GM23248 (cell line): Measurements from ENCODE around the gene ASB2. TPM values are rescaled to one million over a fixed set of nuclear protein-coding genes. Genes with fewer than 3 reads are reported as not detected.

Experiments used
- DNase-seq: peaks from one replicate; pipeline ENCODE4 v3.0.0-alpha.2; 2015
- H2AFZ ChIP-seq: fragments of 200-600 bp; sonication (generic); 2 replicates; pipeline ENCODE4 v1.6.1; 2016; ENCODE audit warnings: antibody characterized with exemption
- H3F3A ChIP-seq: fragments of 200-600 bp; sonication (generic); 2 replicates; pipeline ENCODE4 v1.6.1; 2016; ENCODE audit warnings: mild to moderate bottlenecking, antibody characterized with exemption, mixed run types; ENCODE audit not compliant: insufficient read depth
- H3K27ac ChIP-seq: fragments of 200-600 bp; sonication (generic); 2 replicates; pipeline ENCODE4 v1.5.1; 2016; ENCODE audit warnings: mild to moderate bottlenecking
- H3K27me3 ChIP-seq: fragments of 200-600 bp; sonication (generic); replicated peaks from 2 replicates; pipeline ENCODE4 v1.6.1; 2016; ENCODE audit warnings: mild to moderate bottlenecking; ENCODE audit not compliant: insufficient read depth
- H3K36me3 ChIP-seq: fragments of 200-600 bp; sonication (generic); 2 replicates; pipeline ENCODE4 v1.6.1; 2016; ENCODE audit warnings: low read depth, mild to moderate bottlenecking
- H3K4me1 ChIP-seq: fragments of 200-600 bp; sonication (generic); 2 replicates; pipeline ENCODE4 v1.6.1; 2016; ENCODE audit warnings: mild to moderate bottlenecking; ENCODE audit not compliant: insufficient read depth
- H3K4me2 ChIP-seq: fragments of 200-600 bp; sonication (generic); one replicate; pipeline ENCODE4 v1.6.1; 2016; ENCODE audit warnings: mild to moderate bottlenecking; ENCODE audit not compliant: unreplicated experiment
- H3K4me3 ChIP-seq: fragments of 200-600 bp; sonication (generic); 2 replicates; pipeline ENCODE4 v1.5.1; 2016; ENCODE audit warnings: mild to moderate bottlenecking
- H3K79me2 ChIP-seq: fragments of 200-600 bp; sonication (generic); 2 replicates; pipeline ENCODE4 v1.6.1; 2016; ENCODE audit warnings: mild to moderate bottlenecking; ENCODE audit not compliant: insufficient read depth
- H3K9ac ChIP-seq: fragments of 200-600 bp; sonication (generic); 2 replicates; pipeline ENCODE4 v1.6.1; 2016; ENCODE audit warnings: mild to moderate bottlenecking
- H3K9me2 ChIP-seq: fragments of 200-600 bp; sonication (generic); 2 replicates; pipeline ENCODE4 v1.6.1; 2016; ENCODE audit warnings: mixed run types, mild to moderate bottlenecking, moderate library complexity; ENCODE audit not compliant: insufficient read depth
- H3K9me3 ChIP-seq: fragments of 200-600 bp; sonication (generic); one replicate; pipeline ENCODE4 v1.6.1; 2017; ENCODE audit warnings: low read depth
- H4K20me1 ChIP-seq: fragments of 200-600 bp; sonication (generic); 2 replicates; pipeline ENCODE4 v1.6.0; 2016; ENCODE audit not compliant: insufficient read depth
- EZH2 ChIP-seq: fragments of 200-600 bp; sonication (generic); IDR thresholded peaks from 2 replicates; pipeline ENCODE4 v1.6.1; 2018; ENCODE audit warnings: antibody characterized with exemption, mild to moderate bottlenecking; ENCODE audit not compliant: insufficient read depth, poor library complexity, severe bottlenecking
- EZH2phosphoT487 ChIP-seq: fragments of 200-600 bp; sonication (generic); IDR thresholded peaks from 2 replicates; pipeline ENCODE4 v1.6.1; 2018; ENCODE audit warnings: antibody characterized with exemption, moderate library complexity, mild to moderate bottlenecking, low read depth; ENCODE audit not compliant: insufficient read depth
- WGBS, 2 experiments: methylation state at CpG; one replicate each; pipeline ENCODE4 v1.1.6; 2015 to 2017; ENCODE audit warnings: low lambda C conversion rate in 2 of 2, low coverage in 1 of 2; ENCODE audit errors: missing lambda C conversion rate in 2 of 2; 5-methylcytosine and 5-hydroxymethylcytosine counted together
- in situ Hi-C: fragments of 300-500 bp; cut with MboI; formaldehyde crosslinking; loops from 2 replicates; pipeline ENCODE4 v1.15.0; 2020
- polyA plus RNA-seq: library from polyadenylated mRNA; unstranded; fragments of >200 nt; fragmentation: Nextera tagmentation; extraction: Ambion mirVana; gene quantifications from 2 replicates; pipeline ENCODE4 v1.2.1, GENCODE V29; 2016
- total RNA-seq: library from RNA; depleted of rRNA; stranded (reverse); fragments of >200 nt; shearing (Covaris generic); gene quantifications from 2 replicates; pipeline ENCODE4 v1.2.3, GENCODE V29; 2014

ASB2 gene
- total and polyA plus RNA-seq, 2 experiments from 2014 or later = 0.06 TPM; not detected in 1

DNA sequence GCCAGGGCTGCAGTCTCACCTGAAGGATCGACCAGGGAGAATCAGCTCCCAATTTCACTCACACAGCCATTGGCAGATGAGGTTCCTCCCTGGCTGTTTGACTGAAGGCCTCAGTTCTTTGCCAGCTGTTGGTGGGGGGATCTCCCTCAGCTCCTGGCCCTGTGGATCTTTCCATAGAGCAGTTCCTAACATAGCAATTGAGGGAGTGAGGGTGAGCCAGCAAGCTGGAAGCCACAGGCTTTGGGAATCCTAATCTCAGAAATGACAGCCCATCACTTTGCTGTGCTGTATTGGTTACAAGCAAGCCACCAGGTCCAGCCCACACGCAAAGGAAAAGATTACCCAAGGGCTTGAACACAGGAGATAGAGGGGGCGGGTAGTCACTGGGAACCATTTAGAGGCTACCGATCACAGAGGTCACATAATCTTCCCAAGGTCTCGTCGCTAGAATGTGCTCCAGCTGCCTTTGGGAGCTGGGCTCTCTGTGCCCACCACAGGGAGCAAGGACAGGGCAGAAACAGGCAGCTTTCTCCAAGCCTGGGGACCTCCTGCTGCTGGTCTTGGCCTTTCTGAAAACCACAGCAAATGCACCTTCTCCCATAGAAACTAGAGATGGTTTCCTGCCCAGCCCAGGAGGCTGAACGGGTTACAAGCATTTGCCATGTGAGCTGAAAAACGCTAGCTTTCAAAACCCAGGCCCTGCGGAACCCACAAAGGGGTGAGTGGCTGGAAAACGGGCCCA lies 45.2 kb upstream of the ASB2 start:
- in situ Hi-C loops = no loop called here
- DNase-seq = no peak
- Histone ChIP-seq H3K9me2 (no peaks in the 10 kb centered on the region), H3K36me3 (no peaks in the 10 kb centered on the region), H3K4me2 (no peak overlapping the region), H3K4me3 (no peak overlapping the region), H3K4me1 (no peaks in the 10 kb centered on the region), H3F3A (no peaks in the 10 kb centered on the region), H3K27ac (no peak overlapping the region), H3K27me3 (peaks cover 9% of the 10 kb centered on the region; the same call in 1 of the 2 replicates), H3K79me2 (no peaks in the 10 kb centered on the region), H4K20me1 (no peaks in the 10 kb centered on the region), H3K9me3 (no peaks in the 10 kb centered on the region), H2AFZ (no peak overlapping the region), H3K9ac (no peak overlapping the region)
- TF ChIP-seq EZH2 (no peak), EZH2phosphoT487 (no peak)
- 73 to 81% methylated on average over 10 of the region's 10 CpGs for WGBS, 2 experiments

DNA sequence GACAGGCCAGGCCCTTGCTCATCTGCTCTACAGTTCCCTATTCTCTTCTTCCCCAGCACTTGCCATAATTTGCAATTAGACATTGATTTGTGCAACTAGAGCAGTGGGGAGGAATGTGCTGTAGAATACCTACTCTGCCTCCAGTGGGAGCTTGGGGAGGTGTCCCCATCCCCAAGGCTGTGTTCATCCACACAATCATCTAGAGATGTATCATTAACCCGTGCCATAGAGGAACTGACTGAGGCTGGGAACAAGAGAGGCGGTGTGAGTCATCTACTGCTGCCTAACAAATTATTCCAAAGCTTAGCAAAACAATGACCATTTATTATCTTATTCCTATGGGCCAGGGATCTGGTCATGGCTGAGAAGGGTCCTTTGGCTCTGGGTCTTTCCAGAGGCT lies 44.6 kb upstream of the ASB2 start:
- H3K27ac ChIP-seq = no peak overlapping the region
- peak; percentile 62 for DNase-seq
- in situ Hi-C loops = no loop called here

DNA sequence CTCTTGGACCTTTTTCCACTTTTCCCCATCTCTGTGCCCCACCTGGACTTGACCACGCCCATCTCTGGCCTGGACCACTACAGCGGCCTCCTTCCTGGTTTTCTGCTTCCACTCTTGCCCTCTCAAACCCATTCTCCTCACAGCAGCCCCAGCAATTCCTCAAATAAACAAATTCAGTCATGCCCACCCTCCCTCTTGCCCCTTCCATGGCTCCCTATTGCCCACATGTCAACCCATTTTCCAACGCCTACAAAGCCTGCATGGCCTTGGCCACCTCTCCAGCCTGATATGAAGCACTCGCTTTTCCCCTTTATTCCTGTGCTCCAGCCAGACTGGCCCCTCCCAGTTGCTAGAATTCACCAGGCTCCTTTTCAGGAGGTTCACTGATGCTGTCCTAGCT lies 43.9 kb upstream of the ASB2 start:
- Histone ChIP-seq H3K9me2 (no peaks in the 10 kb centered on the region), H3K9me3 (no peaks in the 10 kb centered on the region), H3K9ac (no peak overlapping the region), H4K20me1 (no peaks in the 10 kb centered on the region), H3K79me2 (no peaks in the 10 kb centered on the region), H2AFZ (no peak overlapping the region), H3K4me2 (no peak overlapping the region), H3F3A (no peaks in the 10 kb centered on the region), H3K36me3 (no peaks in the 10 kb centered on the region), H3K27me3 (peaks cover 22% of the 10 kb centered on the region; the same call in 1 of the 2 replicates), H3K4me3 (no peak overlapping the region), H3K4me1 (no peaks in the 10 kb centered on the region), H3K27ac (no peak overlapping the region)
- no peak for TF ChIP-seq EZH2
- 57 to 64% methylated on average over 4 of the region's 4 CpGs for WGBS, 2 experiments
- no peak for DNase-seq
- in situ Hi-C loops = no loop called here

More for the DNA sequence above, 44.6 kb upstream of the ASB2 start:
- no peak overlapping the region for H3K4me2 ChIP-seq
- H3K36me3 ChIP-seq = no peaks in the 10 kb centered on the region
- TF ChIP-seq EZH2 = no peak
- TF ChIP-seq EZH2phosphoT487 = no peak
- H3K4me3 ChIP-seq = no peak overlapping the region
- H3F3A ChIP-seq = no peaks in the 10 kb centered on the region
- no peaks in the 10 kb centered on the region for H4K20me1 ChIP-seq
- no peaks in the 10 kb centered on the region for H3K4me1 ChIP-seq
- H3K79me2 ChIP-seq = no peaks in the 10 kb centered on the region
- H3K9ac ChIP-seq = no peak overlapping the region
- peaks cover 15% of the 10 kb centered on the region; the same call in 1 of the 2 replicates for H3K27me3 ChIP-seq
- no peak overlapping the region for H2AFZ ChIP-seq
- H3K9me2 ChIP-seq = no peaks in the 10 kb centered on the region
- 48 to 55% methylated on average over 2 of the region's 2 CpGs for WGBS, 2 experiments
- no peaks in the 10 kb centered on the region for H3K9me3 ChIP-seq

DNA sequence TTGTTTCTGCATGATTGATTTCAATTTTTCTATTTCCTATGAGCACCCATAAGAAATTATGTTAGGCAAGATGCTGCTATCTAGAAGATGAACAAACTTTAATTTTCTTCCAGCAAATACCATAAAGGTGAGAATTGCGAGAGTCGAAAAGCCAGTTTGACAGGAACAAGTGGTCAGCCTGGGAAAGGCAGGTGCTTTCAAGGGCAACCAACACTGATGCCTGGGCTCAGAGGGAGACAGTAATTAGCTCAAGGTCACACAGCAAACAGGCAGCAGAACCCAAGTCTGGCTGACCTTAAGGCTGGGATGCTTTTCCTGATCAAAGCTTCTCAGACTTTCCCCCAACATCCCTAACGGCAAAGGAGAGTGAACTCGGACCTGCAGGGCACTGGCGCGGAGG lies 43.0 kb upstream of the ASB2 start:
- peaks cover 22% of the 10 kb centered on the region for H3K27me3 ChIP-seq
- no peak for DNase-seq
- no peaks in the 10 kb centered on the region for H4K20me1 ChIP-seq
- no peak overlapping the region for H3K4me3 ChIP-seq
- H3F3A ChIP-seq = no peaks in the 10 kb centered on the region
- H3K4me2 ChIP-seq = no peak overlapping the region
- no peak overlapping the region for H3K9ac ChIP-seq
- TF ChIP-seq EZH2phosphoT487 (no peak), EZH2 (no peak)
- H3K79me2 ChIP-seq = no peaks in the 10 kb centered on the region
- no peak overlapping the region for H2AFZ ChIP-seq
- WGBS, 2 experiments = 72 to 75% methylated on average over 6 of the region's 6 CpGs
- H3K27ac ChIP-seq = no peak overlapping the region
- H3K9me3 ChIP-seq = no peaks in the 10 kb centered on the region
- in situ Hi-C loops = no loop called here
- no peaks in the 10 kb centered on the region for H3K36me3 ChIP-seq
- H3K4me1 ChIP-seq = no peaks in the 10 kb centered on the region
- H3K9me2 ChIP-seq = no peaks in the 10 kb centered on the region

DNA sequence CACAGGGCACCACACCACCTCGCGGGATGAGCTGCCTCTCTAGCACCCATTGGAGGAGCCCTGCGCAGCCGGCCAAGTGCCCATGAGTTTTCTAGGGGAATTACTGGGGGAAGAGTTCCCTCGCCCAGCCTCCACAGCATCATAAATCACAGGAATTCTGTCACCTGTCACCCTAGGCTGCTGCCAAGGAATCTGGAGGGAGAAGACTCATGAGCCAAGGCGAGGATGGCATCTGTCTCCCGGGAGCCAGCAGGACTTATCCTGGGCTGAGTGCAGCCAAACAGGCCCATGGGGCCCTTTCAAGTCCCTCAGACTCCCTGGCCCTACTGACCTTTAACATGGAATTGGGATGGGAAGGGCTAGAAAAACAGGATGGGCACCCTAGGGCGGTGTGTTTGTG lies 41.9 kb upstream of the ASB2 start:
- no peak for DNase-seq
- Histone ChIP-seq H3K27ac (no peak overlapping the region), H3K27me3 (peaks cover 22% of the 10 kb centered on the region), H3K9me2 (no peaks in the 10 kb centered on the region), H3K4me3 (no peak overlapping the region), H3K9ac (no peak overlapping the region), H2AFZ (no peak overlapping the region), H3K36me3 (no peaks in the 10 kb centered on the region), H3F3A (no peaks in the 10 kb centered on the region), H3K79me2 (no peaks in the 10 kb centered on the region), H3K9me3 (no peaks in the 10 kb centered on the region), H3K4me2 (no peak overlapping the region), H4K20me1 (no peaks in the 10 kb centered on the region), H3K4me1 (no peaks in the 10 kb centered on the region)
- in situ Hi-C loops = no loop called here
- TF ChIP-seq EZH2phosphoT487 = no peak
- TF ChIP-seq EZH2 = no peak
- 76 to 80% methylated on average over 8 of the region's 8 CpGs for WGBS, 2 experiments
